Smooth muscle cell (in vitro differentiated cells): Measurements from ENCODE around the gene CSPG4. TPM values are rescaled to one million over a fixed set of nuclear protein-coding genes. Genes with fewer than 3 reads are reported as not detected.
A peak's percentile ranks its signal among the peaks of the same experiment; 100 is the strongest.

Experiments
- DNase-seq: peaks from one replicate; lab custom pipeline; 2025; ENCODE audit not compliant: unreplicated experiment; lab: John Stamatoyannopoulos, UW
- H2AFZ ChIP-seq: fragments of 200-600 bp; sonication (generic); 2 replicates; pipeline ENCODE4 v1.6.0; 2016; ENCODE audit warnings: antibody characterized with exemption, low read depth, mild to moderate bottlenecking
- H3F3A ChIP-seq: fragments of 200-600 bp; sonication (generic); 2 replicates; pipeline ENCODE4 v1.6.0; 2017; ENCODE audit warnings: antibody characterized with exemption, low read depth
- H3K27ac ChIP-seq: fragments of 200-600 bp; sonication (generic); 2 replicates; pipeline ENCODE4 v1.5.1; 2016; ENCODE audit warnings: low read depth, mild to moderate bottlenecking
- H3K27me3 ChIP-seq: fragments of 200-600 bp; sonication (generic); 2 replicates; pipeline ENCODE4 v1.6.1; 2016; ENCODE audit warnings: low read depth, mild to moderate bottlenecking
- H3K36me3 ChIP-seq: fragments of 200-600 bp; sonication (generic); 2 replicates; pipeline ENCODE4 v1.5.1; 2016; ENCODE audit warnings: low read depth
- H3K4me1 ChIP-seq: fragments of 200-600 bp; sonication (generic); 2 replicates; pipeline ENCODE4 v1.5.1; 2016; ENCODE audit warnings: low read depth
- H3K4me2 ChIP-seq: fragments of 200-600 bp; sonication (generic); 2 replicates; pipeline ENCODE4 v1.6.0; 2016; ENCODE audit warnings: mild to moderate bottlenecking
- H3K4me3 ChIP-seq: fragments of 200-600 bp; sonication (generic); 2 replicates; pipeline ENCODE4 v1.5.1; 2016; ENCODE audit warnings: mild to moderate bottlenecking
- H3K79me2 ChIP-seq: fragments of 200-600 bp; sonication (generic); 2 replicates; pipeline ENCODE4 v1.6.0; 2016; ENCODE audit warnings: low read depth, mild to moderate bottlenecking
- H3K9ac ChIP-seq: fragments of 200-600 bp; sonication (generic); 2 replicates; pipeline ENCODE4 v1.6.0; 2016; ENCODE audit warnings: low read depth
- H3K9me3 ChIP-seq: fragments of 200-600 bp; sonication (generic); replicated peaks from 2 replicates; pipeline ENCODE4 v1.5.1; 2016; ENCODE audit warnings: low read depth
- H4K20me1 ChIP-seq: fragments of 200-600 bp; sonication (generic); 2 replicates; pipeline ENCODE4 v1.6.0; 2016; ENCODE audit warnings: low read depth
- WGBS: methylation state at CpG from one replicate; pipeline ENCODE4 v1.1.7; 2016; ENCODE audit warnings: low lambda C conversion rate; 5-methylcytosine and 5-hydroxymethylcytosine counted together
- polyA plus RNA-seq: library from polyadenylated mRNA; unstranded; fragments of >200 nt; fragmentation: Nextera tagmentation; extraction: Ambion mirVana; gene quantifications from 2 replicates; pipeline ENCODE4 v1.2.1, GENCODE V29; 2016
- total RNA-seq: library from RNA; depleted of rRNA; stranded (reverse); fragments of >200 nt; gene quantifications from 2 replicates; pipeline ENCODE4 v1.2.3, GENCODE V29; 2014
- TF ChIP-seq, protein P1 (sequence below): fragments of 200-600 bp; sonication (generic); IDR thresholded peaks from 2 replicates; pipeline ENCODE4 v1.5.1; 2017; ENCODE audit warnings: borderline replicate concordance, mild to moderate bottlenecking, antibody characterized with exemption; ENCODE audit not compliant: insufficient read depth, poor library complexity, severe bottlenecking

Gene CSPG4
- total and polyA plus RNA-seq, 2 experiments from 2014 or later = 35.3 to 54.9 TPM

DNA sequence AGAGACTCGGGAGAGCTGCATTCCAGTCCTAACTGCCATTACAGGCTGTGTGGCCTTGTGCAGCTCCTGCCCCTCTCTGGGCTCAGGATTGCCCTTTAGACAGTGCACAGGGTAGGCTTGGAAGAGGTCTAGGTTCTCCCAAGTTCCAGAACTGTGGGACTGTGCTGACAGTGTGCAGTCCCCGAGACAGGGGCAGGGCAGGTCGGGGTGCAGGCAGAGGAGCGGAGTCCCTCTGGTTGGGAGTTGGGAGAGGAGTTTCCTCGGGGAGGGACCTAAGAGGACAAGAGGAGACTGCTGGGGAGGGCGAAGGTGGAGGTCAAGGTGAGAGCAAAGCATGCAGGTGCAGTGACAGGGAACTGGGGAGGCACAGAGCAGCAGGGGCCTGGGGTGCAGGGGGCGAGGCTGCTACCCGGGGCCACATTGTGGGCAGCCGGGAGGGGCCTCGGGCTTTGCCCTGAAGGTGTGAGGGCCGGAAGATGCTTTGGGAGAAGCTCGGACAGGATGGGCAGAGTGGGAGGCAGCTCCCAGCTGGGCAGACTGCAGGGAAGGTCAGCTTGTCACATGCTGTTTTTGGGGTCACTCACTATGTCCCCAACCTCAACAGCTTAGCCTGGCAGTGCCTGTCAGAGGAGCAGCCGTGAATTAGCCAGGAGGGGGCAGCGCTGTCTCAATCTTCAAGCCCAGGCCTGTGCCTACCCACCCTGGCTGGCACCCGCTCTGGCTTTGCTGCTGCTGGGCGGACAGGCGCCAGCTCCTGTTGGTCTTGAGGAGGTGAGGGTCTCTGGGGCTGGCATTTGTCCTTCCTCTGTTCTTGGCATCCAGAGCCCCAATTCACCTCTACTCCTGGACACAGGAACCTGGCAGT, 15.4 kb upstream of the CSPG4 start:
- no peak overlapping the region for H3K4me2 ChIP-seq
- H3F3A ChIP-seq = no peaks in the 10 kb centered on the region
- no peaks in the 10 kb centered on the region for H3K9me3 ChIP-seq
- DNase-seq = no peak
- H3K36me3 ChIP-seq = no peaks in the 10 kb centered on the region
- H3K4me3 ChIP-seq = no peak overlapping the region
- H3K27ac ChIP-seq = no peak overlapping the region
- H3K27me3 ChIP-seq = no peaks in the 10 kb centered on the region
- H4K20me1 ChIP-seq = no peaks in the 10 kb centered on the region
- no peak overlapping the region for H3K9ac ChIP-seq
- no peak overlapping the region for H2AFZ ChIP-seq
- no peaks in the 10 kb centered on the region for H3K79me2 ChIP-seq
- TF ChIP-seq, protein P1, sequence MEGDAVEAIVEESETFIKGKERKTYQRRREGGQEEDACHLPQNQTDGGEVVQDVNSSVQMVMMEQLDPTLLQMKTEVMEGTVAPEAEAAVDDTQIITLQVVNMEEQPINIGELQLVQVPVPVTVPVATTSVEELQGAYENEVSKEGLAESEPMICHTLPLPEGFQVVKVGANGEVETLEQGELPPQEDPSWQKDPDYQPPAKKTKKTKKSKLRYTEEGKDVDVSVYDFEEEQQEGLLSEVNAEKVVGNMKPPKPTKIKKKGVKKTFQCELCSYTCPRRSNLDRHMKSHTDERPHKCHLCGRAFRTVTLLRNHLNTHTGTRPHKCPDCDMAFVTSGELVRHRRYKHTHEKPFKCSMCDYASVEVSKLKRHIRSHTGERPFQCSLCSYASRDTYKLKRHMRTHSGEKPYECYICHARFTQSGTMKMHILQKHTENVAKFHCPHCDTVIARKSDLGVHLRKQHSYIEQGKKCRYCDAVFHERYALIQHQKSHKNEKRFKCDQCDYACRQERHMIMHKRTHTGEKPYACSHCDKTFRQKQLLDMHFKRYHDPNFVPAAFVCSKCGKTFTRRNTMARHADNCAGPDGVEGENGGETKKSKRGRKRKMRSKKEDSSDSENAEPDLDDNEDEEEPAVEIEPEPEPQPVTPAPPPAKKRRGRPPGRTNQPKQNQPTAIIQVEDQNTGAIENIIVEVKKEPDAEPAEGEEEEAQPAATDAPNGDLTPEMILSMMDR = peak; percentile 40
- peaks cover 4% of the 10 kb centered on the region for H3K4me1 ChIP-seq
- 74% methylated on average over 14 of the region's 17 CpGs for WGBS

GRCh38 chr15:75727031-75727531, 14.4 kb upstream of the CSPG4 start:
- Histone ChIP-seq H3K79me2 (no peaks in the 10 kb centered on the region), H3K27ac (no peak overlapping the region), H3K36me3 (no peaks in the 10 kb centered on the region), H3F3A (no peaks in the 10 kb centered on the region), H3K4me1 (peaks cover 4% of the 10 kb centered on the region), H3K9me3 (no peaks in the 10 kb centered on the region), H3K4me2 (no peak overlapping the region), H2AFZ (no peak overlapping the region), H3K4me3 (no peak overlapping the region), H4K20me1 (no peaks in the 10 kb centered on the region), H3K27me3 (no peaks in the 10 kb centered on the region), H3K9ac (no peak overlapping the region)
- no peak for DNase-seq
- TF ChIP-seq, protein P1 = no peak
- WGBS = 87% methylated on average over 20 of the region's 20 CpGs

DNA sequence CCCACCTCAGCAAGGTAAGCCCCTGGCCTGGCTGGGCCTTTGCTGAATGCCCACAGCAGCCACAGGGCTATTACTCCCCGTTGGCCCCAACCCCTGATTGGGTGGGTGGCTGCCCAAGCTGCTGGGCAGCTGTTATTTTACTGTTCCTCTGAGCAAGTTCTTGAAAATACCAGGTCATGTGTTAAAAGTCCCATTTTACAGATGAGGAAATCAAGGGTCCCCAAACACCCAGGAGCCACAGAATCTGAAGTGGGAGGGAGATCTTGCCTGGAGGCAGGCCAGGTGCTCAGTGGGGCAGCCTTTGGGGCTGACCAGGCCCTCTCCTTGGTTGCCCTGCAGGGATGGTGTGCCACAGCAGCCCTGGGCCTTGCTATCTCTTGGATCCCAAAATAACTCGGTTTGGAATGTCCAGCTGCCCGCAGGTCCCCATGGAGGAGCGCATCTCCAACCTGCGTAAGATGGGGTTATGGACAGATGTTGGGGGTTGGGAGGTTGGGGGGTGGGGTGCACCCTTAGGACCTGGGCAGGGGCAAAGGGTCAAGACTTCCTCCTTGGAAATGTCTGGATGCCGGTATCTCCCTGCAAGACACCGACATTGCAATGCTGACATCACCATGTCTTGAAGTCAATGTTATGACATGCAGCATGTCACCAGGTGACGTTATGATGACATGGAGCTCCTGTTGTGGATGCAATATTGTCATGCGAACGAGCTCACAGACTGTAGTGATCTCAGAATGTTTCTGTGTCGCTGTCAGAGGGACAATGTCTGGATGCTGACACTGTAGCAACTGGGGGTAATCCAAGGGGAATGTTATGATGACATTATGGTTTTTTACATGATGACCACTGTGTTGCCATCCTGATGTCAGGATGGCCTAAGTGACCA, 13.3 kb upstream of the CSPG4 start:
- Histone ChIP-seq H3K79me2 (no peaks in the 10 kb centered on the region), H3K4me3 (no peak overlapping the region), H4K20me1 (no peaks in the 10 kb centered on the region), H3K27me3 (no peaks in the 10 kb centered on the region), H2AFZ (no peak overlapping the region), H3K36me3 (no peaks in the 10 kb centered on the region), H3F3A (no peaks in the 10 kb centered on the region), H3K9me3 (no peaks in the 10 kb centered on the region), H3K27ac (no peak overlapping the region), H3K4me1 (peaks cover 4% of the 10 kb centered on the region), H3K9ac (no peak overlapping the region), H3K4me2 (no peak overlapping the region)
- DNase-seq = no peak
- TF ChIP-seq, protein P1 = no peak
- WGBS = 92% methylated on average over 11 of the region's 11 CpGs
